ENCODE data around the gene C1QTNF4.
"Not testable (repeated sequence)": the region's sequence is repeated elsewhere in the genome, so short reads cannot be mapped to it uniquely, and the experiment has no call there.

Gene C1QTNF4

GRCh38 chr11:47593934-47594855 is at the start of gene C1QTNF4:
Gene C1QTNF4, minus strand, starts transcription at chr11:47594411. Its CDS starts 3,601 bp downstream, at chr11:47590810.
- DNase-seq = no peak
- in situ Hi-C loops (cut with MboI; ENCODE audit: low pct_unique_long_range_greater_than_20kb, low sequenced_read_pairs) = no loop called here

DNA sequence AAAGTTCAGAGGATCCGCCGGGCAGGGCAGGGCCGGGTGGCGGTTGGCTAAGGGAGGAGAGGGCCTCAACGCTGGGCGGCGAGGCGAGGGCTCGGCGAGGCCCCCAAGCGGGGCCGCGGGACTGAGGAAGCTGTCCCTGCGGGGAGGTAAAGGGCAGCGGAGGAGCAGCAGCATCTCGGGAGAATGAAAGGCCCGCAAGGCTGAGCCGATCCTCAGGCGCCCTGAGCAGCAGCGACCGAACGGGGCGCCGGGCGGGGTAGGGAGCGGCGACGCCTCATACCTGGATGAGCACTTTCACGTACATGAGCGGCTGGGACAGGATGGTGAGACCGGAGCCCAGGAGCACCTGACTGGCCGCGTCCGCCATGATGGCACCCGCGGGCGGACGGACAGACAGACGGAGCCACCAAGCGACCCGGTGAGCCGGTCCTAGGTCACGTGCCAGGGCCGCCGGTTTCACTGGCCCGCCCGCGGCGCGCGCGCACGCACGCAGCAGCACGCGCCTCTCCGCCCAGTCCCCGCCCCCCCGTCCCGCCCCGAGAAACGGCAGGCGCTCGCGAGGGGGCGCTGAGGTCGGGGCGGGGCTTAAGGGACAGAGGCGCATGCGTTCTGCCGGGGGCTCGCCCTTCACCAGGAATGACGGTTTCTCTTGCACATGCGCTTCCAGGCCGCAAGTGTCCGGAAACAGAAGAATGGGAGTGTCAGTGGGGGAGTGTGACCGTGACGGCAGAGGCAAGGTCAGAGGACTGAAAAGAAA is 48.1 kb upstream of the C1QTNF4 start, which contains the start of gene MTCH2:
TSS of gene MTCH2 (minus strand) at position 461 of the 757 bp plus-strand sequence. CDS start at position 367, 94 bp downstream.
- peak; percentile 98 for DNase-seq
- in situ Hi-C loops (cut with MboI; ENCODE audit: low pct_unique_long_range_greater_than_20kb, low sequenced_read_pairs) = loop anchor here (25.0 kb wide), 1 partner anchor 195 kb away; the partner anchor contains the start of gene NUP160

- in situ Hi-C loops (cut with MboI; ENCODE audit: low pct_unique_long_range_greater_than_20kb, low sequenced_read_pairs) = loop anchor here (25.0 kb wide), 1 partner anchor 196 kb away; the partner anchor contains the start of gene NUP160
Observed at GRCh38 chr11:47641600-47642098, 47.4 kb upstream of the C1QTNF4 start.

GRCh38 chr11:47640506-47640905 is 46.3 kb upstream of the C1QTNF4 start:
- in situ Hi-C loops (cut with MboI; ENCODE audit: low pct_unique_long_range_greater_than_20kb, low sequenced_read_pairs) = loop anchor here (25.0 kb wide), 1 partner anchor 197 kb away; the partner anchor contains the start of gene NUP160
- DNase-seq = not testable (repeated sequence)

More at GRCh38 chr11:47641600-47642098, 47.4 kb upstream of the C1QTNF4 start:
- DNase-seq = peak; percentile 32

DNA sequence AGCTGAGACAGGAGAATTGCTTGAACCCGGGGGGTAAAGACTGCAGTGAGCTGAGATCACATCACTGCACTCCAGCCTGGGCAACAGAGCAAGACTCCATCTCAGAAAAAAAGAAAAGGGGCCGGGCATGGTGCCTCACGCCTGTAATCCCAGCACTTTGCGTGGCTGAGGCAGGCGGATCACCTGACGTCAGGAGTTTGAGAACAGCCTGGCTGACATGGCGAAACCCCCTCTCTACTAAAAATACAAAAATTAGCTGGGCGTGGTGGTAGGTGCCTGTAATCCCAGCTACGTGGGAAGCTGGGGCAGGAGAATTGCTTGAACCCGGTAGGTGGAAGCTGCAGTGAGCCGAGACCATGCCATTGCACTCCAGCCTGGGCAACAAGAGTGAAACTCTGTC is 42.1 kb upstream of the C1QTNF4 start:
- in situ Hi-C loops (cut with MboI; ENCODE audit: low pct_unique_long_range_greater_than_20kb, low sequenced_read_pairs) = loop anchor here (25.0 kb wide), 1 partner anchor 201 kb away; the partner anchor contains the start of gene NUP160
- not testable (repeated sequence) for DNase-seq

- in situ Hi-C loops (cut with MboI; ENCODE audit: low pct_unique_long_range_greater_than_20kb, low sequenced_read_pairs) = loop anchor here (25.0 kb wide), 1 partner anchor 206 kb away; the partner anchor contains the start of gene NUP160
- no peak for DNase-seq
Observed at GRCh38 chr11:47631473-47631872, 37.3 kb upstream of the C1QTNF4 start.

GRCh38 chr11:47628026-47628425 is 33.8 kb upstream of the C1QTNF4 start:
- in situ Hi-C loops (cut with MboI; ENCODE audit: low pct_unique_long_range_greater_than_20kb, low sequenced_read_pairs) = loop anchor here (25.0 kb wide), 1 partner anchor 209 kb away; the partner anchor contains the start of gene NUP160
- DNase-seq = no peak

- in situ Hi-C loops (cut with MboI; ENCODE audit: low pct_unique_long_range_greater_than_20kb, low sequenced_read_pairs) = loop anchor here (25.0 kb wide), 1 partner anchor 211 kb away; the partner anchor contains the start of gene NUP160
Observed at GRCh38 chr11:47626234-47626633, 32.0 kb upstream of the C1QTNF4 start.

DNA sequence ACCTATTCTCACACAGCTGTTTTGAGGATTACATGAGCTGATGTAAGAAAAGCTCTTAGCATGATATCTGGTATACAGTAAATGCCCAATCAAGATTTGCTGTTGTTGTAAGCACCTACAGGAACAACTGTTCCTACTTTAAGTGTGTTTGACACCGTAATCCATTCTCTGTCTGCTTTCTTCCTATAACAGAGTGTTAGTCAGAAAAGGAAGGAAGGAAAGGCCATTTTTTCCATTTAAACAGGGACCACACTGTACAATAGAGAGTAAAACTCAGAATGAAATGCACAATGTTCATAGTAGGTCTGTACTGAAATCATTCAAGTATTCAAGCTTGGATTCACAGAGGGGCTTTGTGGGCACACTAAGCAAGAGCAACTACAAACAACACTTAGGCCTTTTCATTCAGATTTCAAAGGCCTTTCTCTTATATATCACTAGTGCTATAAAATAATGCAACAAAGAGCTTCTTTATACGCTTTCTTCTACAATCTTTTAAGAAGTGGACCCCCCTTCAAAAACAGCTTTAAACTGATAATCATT is 26.7 kb upstream of the C1QTNF4 start:
- in situ Hi-C loops (cut with MboI; ENCODE audit: low pct_unique_long_range_greater_than_20kb, low sequenced_read_pairs) = no loop called here
- DNase-seq = no peak

More at GRCh38 chr11:47626234-47626633, 32.0 kb upstream of the C1QTNF4 start:
- DNase-seq = no peak

DNA sequence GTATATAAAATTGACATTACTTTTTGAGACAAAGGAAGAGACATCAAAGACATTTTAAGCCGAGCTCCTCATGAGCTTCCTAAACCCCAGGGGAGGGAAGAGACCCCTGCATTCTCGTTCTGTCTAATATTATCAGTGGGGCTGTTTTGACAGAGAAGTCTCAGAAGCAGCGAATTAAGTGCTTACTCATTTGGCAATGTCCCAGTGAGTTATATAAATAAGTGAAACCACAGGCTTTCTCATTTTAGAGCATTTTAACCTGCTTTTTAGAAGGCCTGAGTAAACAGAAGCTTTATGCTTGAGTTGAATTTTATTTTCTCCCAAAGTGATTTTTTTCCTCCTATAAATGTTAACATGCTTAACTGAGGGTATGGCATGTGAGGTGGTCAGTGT is 23.2 kb upstream of the C1QTNF4 start:
- in situ Hi-C loops (cut with MboI; ENCODE audit: low pct_unique_long_range_greater_than_20kb, low sequenced_read_pairs) = loop anchor here (10.0 kb wide), 1 partner anchor 63 kb away; the partner anchor contains the start of gene CELF1

DNA sequence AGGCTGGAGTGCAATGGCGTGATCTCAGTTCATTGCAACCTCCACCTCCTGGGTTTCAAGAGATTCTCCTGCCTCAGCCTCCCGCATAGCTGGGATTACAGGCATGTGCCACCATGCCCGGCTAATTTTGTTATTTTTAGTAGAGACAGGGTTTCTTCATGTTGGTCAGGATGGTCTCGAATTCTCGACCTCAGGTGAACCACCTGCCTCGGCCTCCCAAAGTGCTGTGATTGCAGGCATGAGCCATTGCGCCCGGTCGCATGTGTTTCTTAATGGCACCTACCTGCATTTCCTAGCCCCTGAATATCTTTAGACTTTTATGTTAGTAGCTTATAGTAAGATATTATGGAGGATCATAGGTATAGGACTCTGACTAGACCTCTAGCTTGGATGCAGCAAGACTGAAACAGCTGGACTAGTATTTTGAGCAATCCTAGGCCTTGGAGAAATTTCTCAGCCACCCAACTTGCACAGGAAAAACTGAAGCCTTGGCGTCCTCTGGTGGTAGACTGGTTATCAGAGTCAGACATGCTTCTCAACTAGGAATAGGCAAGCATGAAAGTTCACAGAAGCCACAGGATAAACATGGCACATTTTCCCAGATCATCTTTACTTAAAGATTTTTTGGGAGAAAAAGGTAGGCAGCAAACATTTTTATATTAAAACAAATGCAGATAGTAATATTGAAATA is 22.7 kb upstream of the C1QTNF4 start:
- in situ Hi-C loops (cut with MboI; ENCODE audit: low pct_unique_long_range_greater_than_20kb, low sequenced_read_pairs) = loop anchor here (10.0 kb wide), 1 partner anchor 62 kb away; the partner anchor contains the start of gene CELF1
- DNase-seq = peak; percentile 85

More for the DNA sequence above, 23.2 kb upstream of the C1QTNF4 start:
- no peak for DNase-seq

GRCh38 chr11:47615249-47615648 is 21.0 kb upstream of the C1QTNF4 start:
- DNase-seq = no peak
- in situ Hi-C loops (cut with MboI; ENCODE audit: low pct_unique_long_range_greater_than_20kb, low sequenced_read_pairs) = loop anchor here (10.0 kb wide), 1 partner anchor 60 kb away; the partner anchor contains the start of gene CELF1

- in situ Hi-C loops (cut with MboI; ENCODE audit: low pct_unique_long_range_greater_than_20kb, low sequenced_read_pairs) = loop anchor here (10.0 kb wide), 1 partner anchor 57 kb away; the partner anchor contains the start of gene CELF1
- peak; percentile 85 for DNase-seq
Observed at GRCh38 chr11:47611348-47611794, 17.2 kb upstream of the C1QTNF4 start.

- in situ Hi-C loops (cut with MboI; ENCODE audit: low pct_unique_long_range_greater_than_20kb, low sequenced_read_pairs) = loop anchor here (10.0 kb wide), 1 partner anchor 55 kb away; the partner anchor contains the start of gene CELF1
Observed at GRCh38 chr11:47609675-47610074, 15.5 kb upstream of the C1QTNF4 start.

GRCh38 chr11:47607380-47607779 is 13.2 kb upstream of the C1QTNF4 start:
- in situ Hi-C loops (cut with MboI; ENCODE audit: low pct_unique_long_range_greater_than_20kb, low sequenced_read_pairs) = no loop called here
- no peak for DNase-seq

More at GRCh38 chr11:47609675-47610074, 15.5 kb upstream of the C1QTNF4 start:
- no peak for DNase-seq

- in situ Hi-C loops (cut with MboI; ENCODE audit: low pct_unique_long_range_greater_than_20kb, low sequenced_read_pairs) = no loop called here
- no peak for DNase-seq
Observed at GRCh38 chr11:47606731-47607130, 12.5 kb upstream of the C1QTNF4 start.

DNA sequence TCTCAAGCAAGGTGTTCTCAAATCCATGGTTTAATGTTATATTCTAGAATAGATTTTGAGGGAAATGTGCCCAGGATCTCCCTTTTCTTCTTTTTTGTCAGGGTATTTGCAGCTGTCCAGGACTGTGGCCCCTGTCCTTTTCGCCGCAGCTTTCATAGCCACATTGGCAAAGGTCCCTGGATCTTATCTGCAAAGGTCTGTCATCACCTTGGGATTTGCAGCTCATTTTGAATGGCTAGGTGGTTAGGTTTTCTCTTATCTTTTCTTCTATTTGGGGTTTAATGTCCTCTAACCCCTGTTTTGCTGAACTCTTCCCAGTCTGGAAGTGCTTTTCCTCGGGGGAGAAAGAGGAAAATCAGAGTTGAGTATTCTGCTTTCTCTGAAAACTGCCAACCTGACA is 11.7 kb upstream of the C1QTNF4 start:
- in situ Hi-C loops (cut with MboI; ENCODE audit: low pct_unique_long_range_greater_than_20kb, low sequenced_read_pairs) = no loop called here
- DNase-seq = no peak

- in situ Hi-C loops (cut with MboI; ENCODE audit: low pct_unique_long_range_greater_than_20kb, low sequenced_read_pairs) = no loop called here
- no peak for DNase-seq
Observed at GRCh38 chr11:47603295-47603694, 9.1 kb upstream of the C1QTNF4 start.

Measured in KBM-7 (cell line).